HPDE6-E6E7 (cell line): Measurements from ENCODE around the gene CTNNBL1.

Source experiments
- DNase-seq: peaks from one replicate; pipeline ENCODE4 v3.0.0; 2011; ENCODE audit warnings: missing footprints; ENCODE audit errors: extremely low spot score

The CTNNBL1 gene

GRCh38 chr20:37918035-37918434 lies 224.2 kb downstream of the CTNNBL1 start:
- no peak for DNase-seq

- no peak for DNase-seq
Measured at GRCh38 chr20:37919389-37920040, 225.7 kb downstream of the CTNNBL1 start.

- no peak for DNase-seq
Measured at GRCh38 chr20:37920270-37920669, 226.4 kb downstream of the CTNNBL1 start.

- DNase-seq: no peak
Measured at GRCh38 chr20:37920679-37921322, 227.0 kb downstream of the CTNNBL1 start.

- no peak for DNase-seq
Measured at GRCh38 chr20:37921341-37921929, 227.6 kb downstream of the CTNNBL1 start.
